Neural crest cell (in vitro differentiated cells): ENCODE measurements around the gene MMAB. TPM values are rescaled to one million over a fixed set of nuclear protein-coding genes. Genes with fewer than 3 reads are reported as not detected.

Experiments used
- DNase-seq: peaks from one replicate; pipeline ENCODE4 v3.0.0; 2021; ENCODE audit warnings: low read depth, mixed read lengths, low spot score
- H3K27ac Mint-ChIP-seq: one replicate; pipeline ENCODE4 v1.8.0; 2021; ENCODE audit warnings: mild to moderate bottlenecking, mixed read lengths; ENCODE audit not compliant: unreplicated experiment
- H3K27me3 Mint-ChIP-seq: 2 replicates; pipeline ENCODE4 v1.8.0; 2021; ENCODE audit warnings: low read depth, mild to moderate bottlenecking, mixed read lengths
- H3K36me3 Mint-ChIP-seq: 2 replicates; pipeline ENCODE4 v1.8.0; 2021; ENCODE audit warnings: low read depth, mild to moderate bottlenecking, mixed read lengths
- H3K4me1 Mint-ChIP-seq: 2 replicates; pipeline ENCODE4 v1.8.0; 2021; ENCODE audit warnings: mixed read lengths
- H3K4me3 Mint-ChIP-seq: one replicate; pipeline ENCODE4 v1.8.0; 2021; ENCODE audit warnings: mild to moderate bottlenecking, mixed read lengths
- H3K9me3 Mint-ChIP-seq: 2 replicates; pipeline ENCODE4 v1.8.0; 2021; ENCODE audit warnings: mixed read lengths
- total RNA-seq: library from RNA; stranded (reverse); gene quantifications from 2 replicates; pipeline ENCODE4 v1.2.1, GENCODE V29; 2021
- TF ChIP-seq, protein P1 (sequence below): fragments of 200-600 bp; sonication (generic); conservative IDR thresholded peaks from 2 replicates; pipeline ENCODE4 v1.5.0; 2021; ENCODE audit warnings: antibody characterized with exemption, mild to moderate bottlenecking

MMAB gene
- total RNA-seq, 1 donor from 2014 or later, result 95.6 TPM

DNA sequence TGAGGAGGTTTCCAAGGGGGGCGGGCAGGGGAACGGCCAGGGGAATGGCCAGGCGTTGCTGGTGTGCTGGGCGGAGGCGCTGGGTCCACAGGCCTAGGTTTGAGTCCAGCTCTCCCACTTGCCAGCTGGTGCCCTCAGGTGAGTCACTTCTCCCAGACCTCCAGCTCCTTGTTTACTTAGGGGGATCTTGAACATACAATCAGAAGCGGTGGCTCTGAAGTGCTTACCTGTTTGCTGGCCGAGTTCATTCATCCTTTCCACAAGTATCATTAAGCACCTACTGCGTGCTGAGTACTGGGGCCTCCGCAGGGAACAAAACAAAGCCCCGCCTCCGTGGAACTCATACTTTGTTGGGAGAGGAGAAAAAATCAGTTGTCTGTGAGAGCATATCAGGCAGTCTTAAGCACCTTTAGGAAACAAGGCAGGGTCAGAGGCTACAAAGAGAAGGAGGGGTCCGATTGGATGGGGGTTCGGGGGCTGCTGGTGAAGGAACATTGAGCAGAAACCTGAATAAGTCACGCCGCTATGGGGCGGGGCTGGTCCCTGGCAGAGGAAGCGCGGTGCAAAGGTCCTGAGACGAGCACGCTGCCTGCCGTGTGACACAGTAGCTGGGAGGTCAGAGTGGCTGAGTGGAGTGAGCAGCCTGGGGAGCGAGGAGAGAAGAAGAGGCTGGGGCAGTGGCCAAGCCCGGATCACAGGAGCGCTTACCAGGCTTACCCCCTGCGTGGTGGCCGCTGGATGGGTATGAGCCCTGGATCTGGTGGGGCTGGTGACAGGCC, 15.3 kb upstream of the MMAB start:
- TF ChIP-seq, protein P1, sequence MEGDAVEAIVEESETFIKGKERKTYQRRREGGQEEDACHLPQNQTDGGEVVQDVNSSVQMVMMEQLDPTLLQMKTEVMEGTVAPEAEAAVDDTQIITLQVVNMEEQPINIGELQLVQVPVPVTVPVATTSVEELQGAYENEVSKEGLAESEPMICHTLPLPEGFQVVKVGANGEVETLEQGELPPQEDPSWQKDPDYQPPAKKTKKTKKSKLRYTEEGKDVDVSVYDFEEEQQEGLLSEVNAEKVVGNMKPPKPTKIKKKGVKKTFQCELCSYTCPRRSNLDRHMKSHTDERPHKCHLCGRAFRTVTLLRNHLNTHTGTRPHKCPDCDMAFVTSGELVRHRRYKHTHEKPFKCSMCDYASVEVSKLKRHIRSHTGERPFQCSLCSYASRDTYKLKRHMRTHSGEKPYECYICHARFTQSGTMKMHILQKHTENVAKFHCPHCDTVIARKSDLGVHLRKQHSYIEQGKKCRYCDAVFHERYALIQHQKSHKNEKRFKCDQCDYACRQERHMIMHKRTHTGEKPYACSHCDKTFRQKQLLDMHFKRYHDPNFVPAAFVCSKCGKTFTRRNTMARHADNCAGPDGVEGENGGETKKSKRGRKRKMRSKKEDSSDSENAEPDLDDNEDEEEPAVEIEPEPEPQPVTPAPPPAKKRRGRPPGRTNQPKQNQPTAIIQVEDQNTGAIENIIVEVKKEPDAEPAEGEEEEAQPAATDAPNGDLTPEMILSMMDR, result no peak
- H3K27ac Mint-ChIP-seq, result peak overlapping the region; percentile 75
- DNase-seq, result no peak
- peaks cover 12% of the 10 kb centered on the region for H3K36me3 Mint-ChIP-seq
- H3K27me3 Mint-ChIP-seq, result no peaks in the 10 kb centered on the region
- H3K9me3 Mint-ChIP-seq, result no peaks in the 10 kb centered on the region
- H3K4me3 Mint-ChIP-seq, result peak overlapping the region; percentile 58
- peaks cover 17% of the 10 kb centered on the region for H3K4me1 Mint-ChIP-seq

DNA sequence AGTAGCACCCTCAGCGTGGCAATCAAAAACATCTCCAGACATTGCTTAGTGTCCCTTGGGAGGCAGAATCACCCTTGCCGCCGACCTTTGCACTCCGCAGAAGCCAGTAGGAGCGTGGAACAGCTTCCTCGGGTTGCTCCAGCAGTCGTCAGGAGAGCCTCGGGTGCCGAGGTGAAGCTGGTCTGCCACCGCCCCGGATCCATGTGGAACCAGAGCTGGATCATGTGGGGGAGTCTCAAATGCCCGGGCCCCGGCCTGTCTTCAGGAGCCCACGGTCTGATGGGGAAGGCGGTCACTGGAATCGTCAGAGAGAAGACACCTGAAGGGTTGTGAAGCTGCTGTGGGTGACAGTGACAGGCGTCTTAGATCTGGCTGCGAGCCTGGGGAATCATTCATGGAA, 14.6 kb upstream of the MMAB start:
- no peak for DNase-seq
- Mint-ChIP-seq H3K27me3 (no peaks in the 10 kb centered on the region), H3K4me3 (no peak overlapping the region), H3K36me3 (peaks cover 12% of the 10 kb centered on the region), H3K9me3 (no peaks in the 10 kb centered on the region), H3K4me1 (peaks cover 17% of the 10 kb centered on the region), H3K27ac (no peak overlapping the region)
- TF ChIP-seq, protein P1, result no peak

DNA sequence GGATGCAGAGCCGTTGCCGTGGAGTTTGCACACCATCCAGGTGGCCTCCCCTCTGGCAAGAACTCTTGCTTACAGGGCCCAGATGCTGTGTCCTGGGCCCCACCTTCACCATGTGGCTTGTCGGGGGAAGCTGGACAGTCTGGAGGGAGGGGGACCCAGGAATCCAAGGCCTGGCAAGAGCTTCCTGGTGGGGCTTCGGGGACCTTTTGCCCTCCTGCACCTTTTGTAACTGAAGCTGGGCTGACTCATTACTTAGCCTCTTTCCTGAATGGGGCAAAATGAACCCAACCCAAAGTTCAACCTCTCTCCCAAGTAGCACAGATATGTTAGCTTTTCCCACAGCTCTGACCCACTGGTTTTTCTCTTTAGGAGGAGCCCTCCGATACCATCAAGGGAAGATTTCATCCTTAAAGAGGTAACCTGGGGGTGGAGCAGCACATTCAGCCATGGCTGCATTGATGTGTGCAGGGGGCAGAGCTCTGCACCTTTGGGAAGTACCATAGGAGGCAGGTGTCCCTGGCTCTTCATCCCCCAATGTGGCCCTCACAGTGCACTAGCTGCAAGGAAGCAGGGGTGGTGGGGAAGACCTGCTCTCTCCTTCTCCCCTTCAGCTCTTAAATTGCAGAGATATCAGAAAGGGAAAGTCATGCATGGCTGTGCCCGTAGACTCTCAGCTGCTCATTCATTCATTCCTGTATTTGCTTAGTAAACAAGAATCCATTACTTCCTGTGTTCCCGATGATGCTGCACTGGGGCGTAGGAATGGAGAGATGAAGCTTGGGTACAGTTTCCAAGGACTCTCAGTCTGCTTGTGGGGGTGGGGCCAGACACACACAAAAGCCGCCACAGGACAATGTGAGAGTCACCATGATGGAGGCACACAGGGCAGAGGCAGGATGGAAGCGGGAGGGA, 13.3 kb upstream of the MMAB start:
- no peak for DNase-seq
- Mint-ChIP-seq H3K36me3 (peaks cover 8% of the 10 kb centered on the region), H3K9me3 (no peaks in the 10 kb centered on the region), H3K4me3 (no peak overlapping the region), H3K27me3 (no peaks in the 10 kb centered on the region), H3K4me1 (peaks cover 17% of the 10 kb centered on the region), H3K27ac (no peak overlapping the region)
- TF ChIP-seq, protein P1, result no peak

DNA sequence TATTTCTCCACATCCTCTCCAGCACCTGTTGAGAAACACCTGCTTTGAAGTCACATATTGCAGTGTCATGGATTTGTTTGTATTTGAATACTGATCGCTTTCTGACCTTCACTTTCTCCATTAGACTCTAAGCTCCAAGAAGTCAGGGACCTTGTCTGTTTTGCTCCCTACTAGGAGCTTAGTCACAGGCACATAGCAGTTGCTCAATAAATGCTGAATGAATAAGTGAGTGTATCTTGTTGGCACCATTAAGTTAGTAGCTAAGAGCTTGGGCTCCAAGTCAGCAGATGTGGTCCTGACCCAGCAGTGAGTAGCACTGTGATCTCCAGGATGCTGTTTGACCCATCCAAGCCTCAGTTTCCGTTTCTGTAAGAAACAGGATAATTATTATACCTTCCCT, 10.4 kb upstream of the MMAB start:
- no peak for DNase-seq
- Mint-ChIP-seq H3K4me1 (peaks cover 11% of the 10 kb centered on the region), H3K27me3 (no peaks in the 10 kb centered on the region), H3K9me3 (no peaks in the 10 kb centered on the region), H3K4me3 (no peak overlapping the region), H3K36me3 (peaks cover 9% of the 10 kb centered on the region), H3K27ac (no peak overlapping the region)
- TF ChIP-seq, protein P1, result no peak

DNA sequence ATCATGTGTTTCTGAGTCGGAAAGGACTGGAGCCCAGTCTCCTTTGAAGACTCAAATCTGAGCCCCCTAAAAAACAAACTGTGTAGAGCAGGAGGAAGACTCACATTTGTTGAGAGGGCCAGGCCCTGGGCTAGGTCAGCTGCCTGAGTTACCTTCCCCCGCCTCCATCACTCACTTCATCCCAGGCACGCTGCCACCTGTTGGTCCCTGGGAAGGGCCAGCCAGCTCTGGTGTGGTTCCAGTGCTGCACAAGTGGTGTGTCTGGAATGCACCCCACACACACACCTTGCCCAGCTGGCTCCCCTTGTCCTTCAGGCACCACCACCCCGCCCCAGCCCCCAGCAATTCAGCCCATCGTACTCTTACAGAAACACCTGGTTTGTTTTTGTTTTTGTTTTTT, 9.3 kb upstream of the MMAB start:
- DNase-seq, result no peak
- H3K4me3 Mint-ChIP-seq, result no peak overlapping the region
- H3K27ac Mint-ChIP-seq, result no peak overlapping the region
- no peaks in the 10 kb centered on the region for H3K27me3 Mint-ChIP-seq
- no peaks in the 10 kb centered on the region for H3K9me3 Mint-ChIP-seq
- H3K36me3 Mint-ChIP-seq, result peaks cover 6% of the 10 kb centered on the region
- TF ChIP-seq, protein P1, result no peak
- peaks cover 13% of the 10 kb centered on the region for H3K4me1 Mint-ChIP-seq
